Astrocyte (in vitro differentiated cells and primary cell): ENCODE measurements around the gene SMARCB1. TPM values are rescaled to one million over a fixed set of nuclear protein-coding genes. Genes with fewer than 3 reads are reported as not detected.

Experiments
- DNase-seq: peaks from one replicate; pipeline ENCODE4 v3.0.0-alpha.2; 2010; ENCODE audit warnings: low read depth
- FAIRE-seq: peaks from 2 replicates; lab custom pipeline; 2011; peaks lifted over from hg19 to GRCh38; lab: Jason Lieb, UNC
- H2AFZ ChIP-seq: 2 replicates; pipeline ENCODE4 v1.6.0; 2012; ENCODE audit warnings: low read depth, low read length, inconsistent platforms
- H3K27ac ChIP-seq: 2 replicates; pipeline ENCODE4 v1.5.1; 2011; ENCODE audit warnings: low read depth, low read length, inconsistent platforms
- H3K27me3 ChIP-seq: 2 replicates; pipeline ENCODE4 v1.6.0; 2011; ENCODE audit warnings: low read length, inconsistent platforms; ENCODE audit not compliant: insufficient read depth
- H3K36me3 ChIP-seq: 2 replicates; pipeline ENCODE4 v1.5.1; 2011; ENCODE audit warnings: low read length, inconsistent platforms; ENCODE audit not compliant: insufficient read depth
- H3K4me1 ChIP-seq: 2 replicates; pipeline ENCODE4 v1.5.1; 2011; ENCODE audit warnings: low read length, inconsistent platforms; ENCODE audit not compliant: insufficient read depth
- H3K4me2 ChIP-seq: 2 replicates; pipeline ENCODE4 v1.6.0; 2012; ENCODE audit warnings: low read length, inconsistent platforms
- H3K4me3 ChIP-seq: 2 replicates; pipeline ENCODE4 v1.5.1; 2011; ENCODE audit warnings: low read depth, mild to moderate bottlenecking, low read length, inconsistent platforms; ENCODE audit not compliant: insufficient read depth
- H3K79me2 ChIP-seq: 2 replicates; pipeline ENCODE4 v1.6.0; 2012; ENCODE audit warnings: mild to moderate bottlenecking, low read length, inconsistent platforms; ENCODE audit not compliant: insufficient read depth
- H3K9ac ChIP-seq: 2 replicates; pipeline ENCODE4 v1.6.0; 2012; ENCODE audit warnings: mild to moderate bottlenecking, low read length, inconsistent platforms
- H3K9me3 ChIP-seq: 2 replicates; pipeline ENCODE4 v1.5.1; 2012; ENCODE audit warnings: low read depth, mild to moderate bottlenecking, low read length, inconsistent platforms; ENCODE audit not compliant: insufficient read depth
- H4K20me1 ChIP-seq: 2 replicates; pipeline ENCODE4 v1.6.0; 2012; ENCODE audit warnings: low read length, inconsistent platforms; ENCODE audit not compliant: insufficient read depth
- H3K27ac Mint-ChIP-seq: one replicate; pipeline ENCODE4 v1.8.0; 2021; ENCODE audit warnings: mild to moderate bottlenecking, mixed read lengths; ENCODE audit not compliant: unreplicated experiment
- H3K27me3 Mint-ChIP-seq: one replicate; pipeline ENCODE4 v1.8.0; 2021; ENCODE audit warnings: low read depth, mixed read lengths; ENCODE audit not compliant: unreplicated experiment
- H3K36me3 Mint-ChIP-seq: one replicate; pipeline ENCODE4 v1.8.0; 2021; ENCODE audit warnings: low read depth, mixed read lengths; ENCODE audit not compliant: unreplicated experiment
- H3K4me1 Mint-ChIP-seq: one replicate; pipeline ENCODE4 v1.8.0; 2021; ENCODE audit warnings: low read depth, mixed read lengths; ENCODE audit not compliant: unreplicated experiment
- H3K4me3 Mint-ChIP-seq: one replicate; pipeline ENCODE4 v1.8.0; 2021; ENCODE audit warnings: mild to moderate bottlenecking, moderate library complexity, mixed read lengths; ENCODE audit not compliant: unreplicated experiment
- H3K9me3 Mint-ChIP-seq: one replicate; pipeline ENCODE4 v1.8.0; 2021; ENCODE audit warnings: mild to moderate bottlenecking, mixed read lengths; ENCODE audit not compliant: unreplicated experiment
- CTCF ChIP-seq: IDR thresholded peaks from 2 replicates; pipeline ENCODE4 v1.5.1; 2011; ENCODE audit warnings: low read depth, mild to moderate bottlenecking, inconsistent platforms, low read length, moderate library complexity; ENCODE audit not compliant: insufficient read depth
- EZH2 ChIP-seq: IDR thresholded peaks from 2 replicates; pipeline ENCODE4 v1.6.1; 2012; ENCODE audit warnings: mild to moderate bottlenecking, low read length, inconsistent platforms; ENCODE audit not compliant: insufficient read depth
- total RNA-seq: library from RNA; stranded (reverse); gene quantifications from 2 replicates; pipeline ENCODE4 v1.2.1, GENCODE V29; 2021

The SMARCB1 gene
- total RNA-seq, 1 donor from 2014 or later: 91.3 TPM

DNA sequence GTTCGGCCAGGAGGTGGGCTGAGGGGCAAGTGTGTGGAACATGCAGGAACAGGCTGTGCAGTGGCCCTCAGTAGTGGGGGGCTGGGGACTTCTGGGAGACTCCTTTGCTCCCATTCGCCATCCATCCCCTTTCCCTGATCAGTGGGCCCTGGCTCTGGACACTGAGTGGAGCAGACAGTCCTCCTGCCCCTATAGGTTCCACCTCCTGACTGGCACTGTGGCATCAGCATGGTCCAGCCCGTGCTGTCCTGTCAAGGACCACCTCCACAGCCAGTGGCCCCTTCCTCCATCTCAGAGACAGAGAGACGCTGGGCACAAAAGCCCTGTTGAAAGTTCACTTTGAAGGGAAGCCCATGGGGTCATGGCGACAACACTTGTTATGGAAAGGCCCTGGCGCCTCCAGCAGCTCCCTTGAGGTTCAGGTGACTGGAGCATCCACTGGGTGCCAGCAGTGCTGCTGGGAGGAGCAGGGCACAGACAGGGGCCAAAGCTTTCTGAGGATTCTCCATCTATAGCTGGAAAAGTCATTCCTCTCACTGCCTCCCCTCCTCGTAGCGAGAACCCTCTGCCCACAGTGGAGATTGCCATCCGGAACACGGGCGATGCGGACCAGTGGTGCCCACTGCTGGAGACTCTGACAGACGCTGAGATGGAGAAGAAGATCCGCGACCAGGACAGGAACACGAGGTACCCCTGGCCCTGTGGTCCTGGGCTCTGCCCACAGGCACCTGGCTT lies 46.4 kb downstream of the SMARCB1 start:
- TF ChIP-seq CTCF (no peak), EZH2 (no peak)

GRCh38 chr22:23833911-23834317 lies 47.1 kb downstream of the SMARCB1 start:
- Histone ChIP-seq H2AFZ (no peak overlapping the region), H4K20me1 (peaks cover 57% of the 10 kb centered on the region), H3K79me2 (peaks cover 20% of the 10 kb centered on the region), H3K27ac (no peak overlapping the region), H3K4me3 (no peak overlapping the region), H3K36me3 (peaks cover 8% of the 10 kb centered on the region), H3K4me1 (peaks cover 3% of the 10 kb centered on the region), H3K9ac (no peak overlapping the region), H3K27me3 (no peaks in the 10 kb centered on the region), H3K4me2 (no peak overlapping the region), H3K9me3 (no peaks in the 10 kb centered on the region)
- FAIRE-seq: no peak
- Mint-ChIP-seq H3K4me1 (peaks cover 5% of the 10 kb centered on the region), H3K9me3 (no peaks in the 10 kb centered on the region), H3K4me3 (no peak overlapping the region), H3K27me3 (no peaks in the 10 kb centered on the region), H3K27ac (no peak overlapping the region), H3K36me3 (peaks cover 18% of the 10 kb centered on the region)
- TF ChIP-seq EZH2: no peak
- no peak for TF ChIP-seq CTCF
- no peak for DNase-seq

More for the DNA sequence above, 46.4 kb downstream of the SMARCB1 start:
- Histone ChIP-seq H3K79me2 (peaks cover 20% of the 10 kb centered on the region), H3K4me1 (peaks cover 1% of the 10 kb centered on the region), H4K20me1 (peaks cover 61% of the 10 kb centered on the region), H3K9me3 (no peaks in the 10 kb centered on the region), H3K36me3 (peaks cover 10% of the 10 kb centered on the region), H2AFZ (no peak overlapping the region), H3K4me3 (no peak overlapping the region), H3K4me2 (no peak overlapping the region), H3K27me3 (no peaks in the 10 kb centered on the region), H3K9ac (no peak overlapping the region), H3K27ac (no peak overlapping the region)
- DNase-seq (no peak), FAIRE-seq (no peak)
- no peak overlapping the region for H3K27ac Mint-ChIP-seq
- H3K27me3 Mint-ChIP-seq: no peaks in the 10 kb centered on the region
- peaks cover 5% of the 10 kb centered on the region for H3K4me1 Mint-ChIP-seq
- H3K4me3 Mint-ChIP-seq: no peak overlapping the region
- H3K9me3 Mint-ChIP-seq: no peaks in the 10 kb centered on the region
- H3K36me3 Mint-ChIP-seq: peaks cover 18% of the 10 kb centered on the region

DNA sequence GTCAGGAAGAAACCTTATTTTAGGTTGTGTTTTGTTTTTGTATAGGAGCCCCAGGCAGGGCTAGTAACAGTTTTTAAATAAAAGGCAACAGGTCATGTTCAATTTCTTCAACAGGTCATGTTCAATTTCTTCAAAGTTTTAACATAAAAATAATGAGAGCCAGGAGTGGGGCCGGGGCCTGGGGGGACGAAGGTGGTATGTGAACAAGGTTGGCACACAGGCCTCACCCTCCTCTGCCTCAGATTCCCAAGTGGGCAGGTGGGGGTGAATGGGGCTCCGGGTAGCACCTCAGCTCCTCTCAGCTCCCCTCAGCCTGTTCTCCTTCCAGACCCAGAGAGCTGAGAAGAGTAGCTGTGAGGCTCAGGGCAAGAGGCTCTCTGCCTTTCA lies 47.6 kb downstream of the SMARCB1 start:
- DNase-seq (no peak), FAIRE-seq (no peak)
- Histone ChIP-seq H3K4me3 (no peak overlapping the region), H3K4me2 (no peak overlapping the region), H3K9ac (no peak overlapping the region), H3K4me1 (peaks cover 3% of the 10 kb centered on the region), H3K79me2 (peaks cover 20% of the 10 kb centered on the region), H2AFZ (no peak overlapping the region), H4K20me1 (peaks cover 52% of the 10 kb centered on the region), H3K27me3 (no peaks in the 10 kb centered on the region), H3K27ac (no peak overlapping the region), H3K9me3 (no peaks in the 10 kb centered on the region), H3K36me3 (peaks cover 8% of the 10 kb centered on the region)
- no peaks in the 10 kb centered on the region for H3K9me3 Mint-ChIP-seq
- TF ChIP-seq CTCF (no peak), EZH2 (no peak)
- peaks cover 5% of the 10 kb centered on the region for H3K4me1 Mint-ChIP-seq
- H3K27ac Mint-ChIP-seq: no peak overlapping the region
- no peaks in the 10 kb centered on the region for H3K27me3 Mint-ChIP-seq
- no peak overlapping the region for H3K4me3 Mint-ChIP-seq
- peaks cover 15% of the 10 kb centered on the region for H3K36me3 Mint-ChIP-seq
